GM21723 (cell line): ENCODE measurements around the gene ZFHX2.

Source experiments
- ATAC-seq: cut with Tn5 transposase; IDR thresholded peaks from one replicate; pipeline ENCODE4 v1.9.1; 2021; ENCODE audit warnings: mild to moderate bottlenecking, moderate library complexity; ENCODE audit not compliant: unreplicated experiment

Gene ZFHX2

GRCh38 chr14:23523229-23524016 lies 28.1 kb downstream of the ZFHX2 start:
- ATAC-seq = no peak

- ATAC-seq = no peak
Observed at GRCh38 chr14:23522643-23523198, 28.8 kb downstream of the ZFHX2 start.

DNA sequence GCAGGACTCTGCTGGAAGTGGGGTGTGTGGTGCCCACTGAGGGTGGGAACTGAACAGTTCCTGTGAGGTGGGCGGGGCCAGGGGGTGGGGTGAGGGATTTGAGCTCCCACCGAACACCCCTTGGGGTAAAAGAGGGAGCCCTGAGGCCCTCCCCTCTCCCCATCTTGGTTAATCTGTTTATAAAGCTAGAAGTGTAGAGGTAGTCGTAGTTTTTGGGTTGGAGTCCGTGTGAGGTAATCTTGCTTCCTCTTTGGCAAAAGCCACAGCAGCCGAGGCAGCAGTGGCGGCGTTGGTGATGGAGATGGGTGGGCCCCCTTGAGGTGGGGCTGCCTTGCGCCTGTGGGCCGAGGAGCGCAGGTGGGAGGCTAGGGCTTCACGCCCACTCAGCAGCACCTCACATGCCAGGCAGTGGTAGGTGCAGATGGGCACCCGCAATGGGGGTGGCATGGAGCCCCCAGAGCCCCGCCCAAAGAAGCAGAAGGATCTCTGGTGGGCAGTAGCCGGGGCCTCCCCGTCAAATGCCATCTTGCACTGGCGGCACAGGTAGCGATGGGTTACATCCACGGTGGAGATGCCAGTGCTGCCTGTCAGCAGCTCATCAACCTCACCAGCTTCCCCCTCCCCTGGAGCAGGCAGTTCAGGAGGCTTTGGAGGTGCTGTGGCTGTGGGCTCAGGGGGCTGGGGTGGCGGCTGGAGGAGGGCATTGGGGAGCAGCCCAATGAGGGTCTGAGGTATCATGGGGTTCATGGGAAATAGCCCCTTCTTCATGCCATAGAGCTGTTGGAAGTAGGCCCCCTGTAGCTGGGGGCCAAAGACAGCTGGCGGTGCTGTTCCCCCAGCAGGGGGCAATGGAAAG lies 29.6 kb downstream of the ZFHX2 start:
- no peak for ATAC-seq

DNA sequence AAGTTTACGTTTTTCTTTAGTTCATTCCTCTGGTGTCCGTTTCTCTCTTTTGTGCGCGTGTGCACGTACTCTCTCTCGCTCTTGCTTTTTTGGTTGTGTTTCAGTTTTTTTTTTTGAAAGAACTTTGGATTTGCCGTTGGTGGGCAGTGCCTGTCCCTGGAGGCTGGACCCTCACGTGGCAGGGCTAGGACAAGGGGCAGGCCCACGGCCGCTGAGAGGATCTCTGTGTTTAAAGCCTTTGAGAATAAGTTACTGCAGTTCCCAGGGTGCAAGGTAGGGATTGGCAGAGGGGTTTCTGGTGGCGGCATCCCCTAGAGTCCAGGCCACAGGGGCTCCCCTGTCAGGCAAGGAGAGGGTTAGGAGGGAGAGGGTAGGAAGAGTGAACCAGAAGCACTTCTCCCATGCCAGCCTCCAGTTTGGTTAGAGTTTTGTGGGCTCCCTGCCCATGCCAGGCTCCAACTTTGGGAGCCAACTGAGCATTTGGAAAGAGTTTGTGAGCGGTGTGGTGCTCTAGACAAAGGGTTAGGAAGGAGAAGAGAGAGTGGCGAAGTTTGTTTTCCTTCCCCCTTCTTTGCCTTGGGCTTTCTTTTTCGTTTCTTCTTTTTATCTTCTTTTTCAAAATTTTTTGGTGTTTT lies 30.5 kb downstream of the ZFHX2 start:
- no peak for ATAC-seq

DNA sequence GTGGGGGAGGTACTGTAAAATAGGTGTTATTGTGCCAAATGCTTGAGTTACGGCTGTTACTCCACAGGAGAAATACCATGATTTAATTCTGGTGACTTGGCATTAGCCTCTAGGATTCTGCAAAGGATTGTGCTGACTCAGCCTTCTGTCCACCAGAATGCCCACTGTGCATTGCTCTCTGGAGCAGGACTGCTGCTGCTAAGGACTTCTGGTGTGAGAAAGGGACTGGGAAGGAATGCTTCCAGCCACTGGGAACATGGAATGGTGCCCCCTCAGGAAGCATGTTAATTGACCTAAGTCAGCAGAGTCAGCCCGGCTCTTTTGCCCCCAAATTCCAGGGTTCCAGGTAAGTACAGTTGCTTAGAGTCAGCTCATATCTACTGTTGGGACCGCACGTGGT lies 32.9 kb downstream of the ZFHX2 start:
- no peak for ATAC-seq

GRCh38 chr14:23517650-23518326 lies 33.8 kb downstream of the ZFHX2 start:
- ATAC-seq = no peak

- ATAC-seq = no peak
Observed at GRCh38 chr14:23514644-23514957, 37.0 kb downstream of the ZFHX2 start.

GRCh38 chr14:23513818-23514643 lies 37.5 kb downstream of the ZFHX2 start:
- no peak for ATAC-seq

- no peak for ATAC-seq
Observed at GRCh38 chr14:23513005-23513817, 38.4 kb downstream of the ZFHX2 start.

DNA sequence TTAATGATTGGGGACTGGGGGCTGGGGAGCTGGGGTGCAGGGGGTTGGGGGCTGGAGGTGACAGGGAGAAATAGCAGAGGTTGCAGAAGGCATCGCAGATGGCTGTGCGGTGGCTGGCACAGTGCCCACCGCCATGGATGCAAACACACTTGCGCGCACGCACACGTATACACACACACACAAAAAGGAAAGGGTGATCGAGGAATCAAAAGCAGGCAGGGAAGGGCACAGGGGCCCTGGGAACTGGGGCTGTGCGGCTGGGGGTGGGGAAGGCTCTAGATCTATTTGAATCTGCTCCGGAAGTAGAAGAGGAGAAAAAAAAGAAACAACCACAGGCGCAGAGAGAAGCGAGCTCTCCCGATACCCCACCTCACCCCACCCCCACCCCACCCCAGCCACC lies 39.4 kb downstream of the ZFHX2 start:
- ATAC-seq = no peak

DNA sequence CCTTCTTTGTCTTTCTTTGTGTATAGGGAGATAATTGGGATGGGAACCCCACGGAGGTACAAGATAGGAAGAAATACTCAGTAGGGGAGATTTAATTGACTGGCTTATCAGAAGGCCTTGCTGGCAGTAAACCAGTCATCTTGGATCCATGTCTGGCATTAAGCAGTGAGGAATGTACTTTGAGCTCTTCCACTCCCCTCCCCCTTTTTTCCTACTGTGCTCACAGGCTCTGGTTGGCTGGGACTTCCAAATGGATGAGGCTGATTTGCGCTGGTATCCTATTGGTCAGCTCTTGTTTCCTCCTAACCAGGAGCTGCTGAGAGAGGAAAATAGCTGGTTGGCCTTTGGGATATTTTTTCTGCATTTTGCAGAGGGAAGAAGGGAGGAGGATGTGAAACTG lies 57.3 kb downstream of the ZFHX2 start:
- no peak for ATAC-seq

DNA sequence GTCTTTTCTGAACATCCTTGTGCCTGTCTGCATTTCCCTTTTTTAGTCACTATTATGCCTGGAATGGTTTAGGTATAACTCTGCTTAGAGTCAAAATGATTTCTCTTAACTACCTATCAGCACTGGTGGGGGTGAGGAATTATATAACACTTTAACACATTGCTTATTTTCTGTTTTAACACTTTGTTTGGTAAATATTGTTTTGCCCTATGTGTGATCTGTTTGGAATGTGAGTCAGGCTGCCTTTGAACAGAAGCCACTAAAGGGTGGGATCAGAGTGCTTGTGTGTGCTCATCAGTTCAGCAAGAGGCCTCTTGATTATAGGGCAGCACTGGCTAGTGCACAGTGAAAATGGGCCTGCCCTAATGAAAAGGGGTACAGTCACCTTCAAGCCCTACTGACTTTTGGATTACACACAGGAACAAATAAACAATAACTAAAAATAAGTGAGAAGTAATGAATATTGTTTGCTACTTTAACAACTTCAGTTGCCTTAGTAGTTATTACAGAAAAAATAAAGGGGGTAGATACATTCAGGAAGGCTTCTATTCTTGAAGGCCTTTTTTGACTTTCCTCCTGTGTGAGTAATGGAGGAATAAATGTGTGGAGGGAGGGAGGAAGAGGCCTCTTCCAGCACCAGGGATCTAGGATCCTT lies 58.8 kb downstream of the ZFHX2 start:
- no peak for ATAC-seq

- no peak for ATAC-seq
Observed at GRCh38 chr14:23487216-23487615, 64.3 kb downstream of the ZFHX2 start.

- no peak for ATAC-seq
Observed at GRCh38 chr14:23486036-23486435, 65.5 kb downstream of the ZFHX2 start.

DNA sequence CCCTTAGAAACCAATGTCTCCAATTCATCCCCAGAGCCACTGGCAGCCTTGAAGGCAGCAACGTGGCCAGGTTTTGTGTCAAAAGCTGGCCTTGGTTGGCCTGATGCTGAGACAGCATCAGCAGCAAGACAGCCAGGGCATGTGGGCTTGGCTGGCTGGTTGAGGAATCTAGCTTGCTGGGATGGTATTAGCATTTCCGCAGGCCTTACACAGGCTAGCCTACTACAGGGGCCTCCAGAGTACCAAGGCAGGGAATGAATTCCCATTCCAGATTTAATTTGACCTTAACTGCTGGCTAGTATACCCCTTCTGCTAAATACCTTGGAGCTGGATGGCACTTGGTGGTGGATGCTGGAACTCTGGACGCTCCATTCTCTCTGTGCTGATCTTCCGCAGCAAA lies 66.2 kb downstream of the ZFHX2 start:
- no peak for ATAC-seq

- ATAC-seq = no peak
Observed at GRCh38 chr14:23483236-23483854, 68.2 kb downstream of the ZFHX2 start.

- no peak for ATAC-seq
Observed at GRCh38 chr14:23482823-23483148, 68.8 kb downstream of the ZFHX2 start.

GRCh38 chr14:23481979-23482822 lies 69.4 kb downstream of the ZFHX2 start:
- no peak for ATAC-seq
